Measurements from ENCODE around the gene INMT.
"Not testable (repeated sequence)": the region's sequence is repeated elsewhere in the genome, so short reads cannot be mapped to it uniquely, and the experiment has no call there.

INMT gene

DNA sequence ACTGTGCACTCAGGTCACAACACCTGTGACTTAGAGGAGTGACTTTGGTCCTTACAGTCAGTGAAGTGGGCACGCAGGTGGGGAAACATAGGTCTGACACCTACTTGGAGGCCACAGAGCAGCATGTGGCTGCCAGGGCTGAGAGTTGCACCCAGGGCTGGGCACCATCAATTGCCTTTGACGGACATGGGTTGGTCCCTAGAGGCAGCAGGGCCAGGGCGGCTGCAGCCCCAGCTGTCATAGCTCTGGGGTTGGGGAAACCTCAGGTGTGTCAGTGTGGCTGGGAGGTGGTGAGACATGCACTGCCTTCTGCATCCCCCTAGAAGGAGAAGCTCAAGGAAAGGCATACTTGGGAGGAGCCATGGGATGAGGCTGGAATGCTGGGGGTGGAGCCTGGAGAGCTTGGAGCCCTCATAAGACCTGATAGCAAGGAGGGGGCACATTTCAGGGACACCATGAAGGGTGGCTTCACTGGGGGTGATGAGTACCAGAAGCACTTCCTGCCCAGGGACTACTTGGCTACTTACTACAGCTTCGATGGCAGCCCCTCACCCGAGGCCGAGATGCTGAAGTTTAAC, at the start of gene INMT:
Gene INMT (plus strand): TSS at position 440 of the 578 bp plus-strand sequence. CDS start 16 bp downstream, at position 456.
- DNase-seq = no peak

DNA sequence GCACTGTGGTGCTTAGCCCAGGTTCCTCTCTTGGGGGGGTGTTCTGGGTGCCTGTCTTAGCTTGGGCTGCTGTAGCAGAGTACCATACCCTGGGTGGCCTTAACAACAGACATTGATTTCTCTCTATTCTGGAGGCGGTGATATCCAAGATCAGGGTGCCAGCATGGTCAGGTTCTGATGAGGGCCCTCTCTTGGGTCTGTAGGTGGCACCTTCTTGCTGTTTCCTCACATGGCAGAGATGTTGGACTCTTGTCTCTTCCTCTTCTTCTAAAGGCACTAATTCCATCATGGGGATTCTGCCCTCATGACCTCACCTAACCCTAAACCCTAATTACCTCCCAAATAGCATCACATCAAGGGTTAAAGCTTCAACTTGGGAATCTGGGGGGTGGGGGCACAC, 49.7 kb upstream of the INMT start:
- DNase-seq = no peak

DNA sequence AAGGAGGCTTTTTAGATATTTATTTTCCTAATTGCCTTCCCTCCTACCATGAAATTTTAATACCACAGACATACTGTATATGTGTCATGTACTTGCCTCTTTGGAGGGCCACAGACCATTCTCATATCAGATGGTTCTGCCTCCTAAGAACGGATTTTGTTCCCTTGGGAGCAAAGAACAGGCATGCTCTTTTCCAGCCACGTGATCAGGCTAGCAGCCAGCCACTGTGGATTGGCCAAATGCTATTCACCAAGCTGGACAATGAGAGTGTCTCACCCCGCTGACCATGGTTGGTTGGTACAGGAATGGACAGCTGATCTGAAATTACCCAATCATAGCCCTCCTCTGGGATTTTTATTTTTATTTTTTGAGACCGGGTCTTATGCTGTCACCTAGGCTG, 48.2 kb upstream of the INMT start:
- no peak for DNase-seq

DNA sequence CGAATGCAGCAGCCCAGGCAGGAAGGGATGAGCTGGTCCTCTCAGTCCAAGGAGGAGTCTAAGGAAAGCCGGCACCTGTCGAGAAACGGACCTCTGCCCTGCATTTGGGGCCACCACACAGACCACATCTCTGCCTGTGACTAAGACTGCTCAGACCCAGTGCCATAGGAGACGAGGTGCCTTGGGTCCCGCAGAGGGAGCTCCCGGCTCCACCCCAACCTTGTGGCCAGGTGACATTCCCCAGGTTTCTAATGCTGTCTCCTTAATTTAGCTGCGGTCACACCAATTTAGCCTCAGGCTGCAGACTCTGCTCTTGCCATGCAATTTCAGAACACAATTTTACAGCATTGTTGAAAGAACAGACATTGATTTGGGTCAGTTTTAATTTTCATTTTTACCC, 46.9 kb upstream of the INMT start:
- DNase-seq = no peak

- no peak for DNase-seq
Measured at GRCh38 chr7:30705596-30705995, 46.3 kb upstream of the INMT start.

GRCh38 chr7:30706316-30706715, 45.6 kb upstream of the INMT start:
- no peak for DNase-seq

DNA sequence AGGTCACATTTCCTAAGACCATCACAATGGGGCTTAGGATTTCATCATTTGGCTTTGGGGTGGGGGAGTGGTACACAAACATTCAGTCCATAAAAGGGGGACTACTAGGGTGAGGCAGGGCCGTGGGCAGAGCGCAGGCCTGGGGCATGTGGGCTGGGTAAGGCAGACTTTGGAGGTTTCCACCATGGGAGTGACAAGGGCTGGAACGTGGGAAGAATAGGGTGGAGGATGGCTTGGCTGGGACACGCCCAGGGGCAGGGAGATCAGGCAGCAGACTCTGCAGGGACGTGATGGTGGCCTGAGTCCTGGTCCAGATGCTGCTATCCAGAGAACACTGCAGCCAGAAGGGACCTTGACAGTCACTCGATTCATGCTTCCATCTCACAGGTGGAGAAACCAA, 45.0 kb upstream of the INMT start:
- no peak for DNase-seq

- no peak for DNase-seq
Measured at GRCh38 chr7:30707391-30708357, 44.3 kb upstream of the INMT start.

DNA sequence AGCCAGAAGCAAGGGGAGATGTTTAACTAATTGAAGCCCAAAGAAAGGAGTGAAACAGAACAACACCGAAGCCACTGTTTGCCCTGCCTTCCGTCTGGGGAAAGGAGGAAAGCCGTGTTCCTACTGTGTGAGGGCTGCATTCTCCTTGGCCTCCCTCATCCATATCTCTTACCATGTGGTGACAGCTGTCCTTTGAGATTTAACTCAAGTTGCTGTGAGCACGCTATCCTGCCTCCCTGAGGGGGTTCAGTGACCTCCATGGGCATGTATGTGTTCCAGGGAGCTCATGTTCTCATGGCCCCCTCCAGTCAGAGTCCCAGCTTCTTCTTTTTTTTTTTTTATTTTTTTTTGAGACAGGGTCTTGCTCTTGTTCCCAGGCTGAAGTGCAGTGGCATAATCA, 43.5 kb upstream of the INMT start:
- no peak for DNase-seq

GRCh38 chr7:30708983-30709382, 43.0 kb upstream of the INMT start:
- no peak for DNase-seq

GRCh38 chr7:30709549-30709948, 42.4 kb upstream of the INMT start:
- no peak for DNase-seq

DNA sequence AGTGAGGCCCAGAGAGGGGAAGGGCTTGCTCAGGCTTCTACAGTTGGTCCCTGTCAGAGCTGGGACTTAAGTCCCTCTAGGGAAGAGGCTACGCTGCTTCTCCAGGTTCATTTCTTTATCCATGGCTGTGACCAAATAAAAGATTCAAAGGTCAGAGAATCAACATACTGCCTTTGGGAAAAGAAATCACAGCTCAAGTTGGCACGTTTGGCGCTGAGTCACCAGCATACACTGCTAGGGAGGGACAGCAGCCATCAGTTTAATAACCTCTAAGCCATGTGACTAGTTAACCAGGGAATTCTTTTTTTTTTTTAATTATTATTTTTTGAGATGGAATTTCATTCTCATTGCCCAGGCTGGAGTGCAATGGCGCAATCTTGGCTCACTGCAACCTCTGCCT, 41.3 kb upstream of the INMT start:
- no peak for DNase-seq

DNA sequence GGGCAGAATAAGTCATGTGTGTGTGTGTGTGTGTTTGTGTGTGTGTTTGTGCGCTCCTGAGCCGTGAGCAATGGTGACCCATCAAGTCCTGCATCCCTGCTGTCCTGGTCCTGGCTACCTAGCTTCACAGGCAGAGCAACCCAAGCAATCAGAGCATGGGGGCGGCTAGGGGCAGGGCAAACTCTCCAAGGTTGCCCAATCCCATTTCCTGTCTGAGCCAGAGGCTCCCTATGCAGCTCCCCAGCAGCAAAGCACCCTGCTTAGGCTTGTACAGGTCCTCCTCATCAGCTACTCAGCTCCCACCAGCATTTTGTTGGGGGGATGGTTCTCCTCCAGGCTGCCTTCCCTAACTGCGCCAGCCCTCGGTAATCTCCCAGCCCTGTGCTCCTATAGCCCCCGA, 38.5 kb upstream of the INMT start:
- DNase-seq = no peak

GRCh38 chr7:30714129-30714528, 37.8 kb upstream of the INMT start:
- DNase-seq = no peak

DNA sequence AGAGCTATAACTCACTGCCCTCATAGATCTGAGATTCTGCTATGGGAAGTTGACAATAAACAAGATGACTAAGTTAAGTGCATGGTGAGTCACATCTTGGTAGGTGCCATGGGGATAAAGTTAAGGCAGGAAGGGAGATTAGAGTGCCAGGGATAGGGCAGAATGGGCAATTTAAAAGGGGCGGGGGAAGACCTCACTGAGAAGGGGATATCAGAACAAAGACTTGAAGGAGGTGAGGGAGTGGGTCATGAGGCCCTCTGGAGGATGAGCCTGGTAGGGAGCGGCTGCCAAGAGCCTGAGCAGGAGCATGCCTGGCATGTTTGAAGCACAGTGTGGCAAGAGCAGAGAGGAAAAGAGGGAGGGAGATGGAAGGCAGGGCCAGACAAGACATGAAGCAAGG, 34.8 kb upstream of the INMT start:
- no peak for DNase-seq

DNA sequence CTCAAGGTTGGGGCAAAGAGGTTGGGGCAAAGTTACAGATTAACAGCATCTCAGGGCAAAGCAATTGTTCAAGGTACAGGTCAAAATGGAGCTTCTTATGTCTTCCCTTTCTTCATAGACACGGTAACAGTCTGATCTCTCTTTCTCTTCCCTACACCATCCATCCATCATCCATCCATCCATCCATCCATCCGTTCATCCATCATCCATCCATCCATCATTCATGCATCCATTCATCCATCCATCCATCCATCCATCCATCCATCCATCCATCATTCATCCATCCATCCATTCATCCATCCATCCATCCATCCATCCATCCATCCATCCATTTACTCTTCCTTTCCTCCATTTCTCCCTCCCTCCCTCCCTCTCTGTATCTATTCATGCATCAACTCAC, 32.5 kb upstream of the INMT start:
- DNase-seq = not testable (repeated sequence)

- DNase-seq = no peak
Measured at GRCh38 chr7:30721211-30721610, 30.7 kb upstream of the INMT start.

DNA sequence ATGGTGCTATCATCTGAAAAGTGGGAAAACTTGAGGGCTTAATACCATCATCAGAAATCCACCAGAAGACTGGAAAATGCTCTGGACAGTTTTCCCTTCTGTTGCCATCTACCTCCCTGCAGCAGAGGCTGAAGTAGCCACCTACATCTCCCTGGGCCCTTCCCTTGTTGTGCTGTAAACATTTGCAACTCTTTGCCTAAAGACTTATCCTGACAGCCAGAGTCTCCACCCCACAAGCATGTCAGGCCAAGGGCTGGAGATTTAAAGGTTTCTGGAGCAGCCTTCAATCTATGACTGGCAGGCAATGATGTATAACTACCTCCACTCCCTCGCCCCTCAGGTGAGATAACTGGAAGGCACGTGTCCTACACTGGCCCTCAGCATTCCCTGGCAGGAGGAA, 29.7 kb upstream of the INMT start:
- no peak for DNase-seq

DNA sequence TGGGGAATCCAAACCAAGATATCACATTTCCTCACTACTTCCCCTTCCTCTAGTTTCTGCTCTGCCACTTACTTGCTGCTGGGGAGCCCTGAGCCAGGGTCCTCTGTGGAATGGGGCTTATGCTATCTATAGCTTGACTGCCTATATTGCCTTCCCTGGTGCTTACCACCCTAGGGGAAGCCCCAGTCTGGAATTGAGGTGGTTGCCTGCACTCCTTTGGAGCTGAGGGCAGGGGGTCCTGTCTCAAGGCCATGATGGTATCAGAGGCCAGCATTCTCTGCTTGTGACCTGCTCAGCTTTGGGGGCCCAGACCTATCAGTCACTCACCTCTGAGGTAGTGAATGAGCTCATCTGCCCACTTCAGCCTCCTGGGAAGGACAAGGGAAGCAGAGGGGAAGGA, 29.3 kb upstream of the INMT start:
- DNase-seq = no peak

- DNase-seq = no peak
Measured at GRCh38 chr7:30723776-30724175, 28.2 kb upstream of the INMT start.

DNA sequence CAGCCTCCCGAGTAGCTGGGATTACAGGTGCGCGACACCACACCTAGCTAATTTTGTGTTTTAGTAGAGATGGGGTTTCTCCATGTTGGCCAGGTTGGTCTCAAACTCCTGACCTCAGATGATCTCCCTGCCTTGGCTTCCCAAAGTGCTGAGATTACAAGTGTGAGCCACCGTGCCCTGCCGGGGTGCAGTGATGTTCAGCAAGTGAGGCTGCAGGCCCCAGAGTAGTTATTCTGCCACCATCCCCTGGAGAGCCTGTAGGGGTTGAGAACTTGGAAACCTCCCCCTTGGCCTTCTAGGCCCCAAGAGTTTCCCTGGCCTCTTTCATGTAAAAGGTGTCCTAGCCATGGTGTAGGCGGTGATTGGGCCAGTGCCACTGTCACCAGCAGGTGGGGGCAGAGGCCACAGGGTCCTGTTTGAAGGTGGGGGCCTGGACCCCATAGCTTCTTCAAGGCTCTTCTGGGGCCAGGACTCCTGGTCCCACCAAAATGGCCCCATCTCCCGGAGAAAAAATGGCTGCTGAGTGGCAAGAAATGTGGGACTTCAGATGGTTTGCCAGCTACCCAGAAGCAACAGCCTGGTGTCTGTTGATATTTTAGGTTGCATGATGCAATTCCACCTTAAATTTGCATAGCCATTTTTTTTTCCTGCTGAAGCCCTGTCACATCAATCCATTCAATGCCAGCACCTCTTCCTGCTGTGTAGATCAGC, 25.5 kb upstream of the INMT start:
- no peak for DNase-seq

DNA sequence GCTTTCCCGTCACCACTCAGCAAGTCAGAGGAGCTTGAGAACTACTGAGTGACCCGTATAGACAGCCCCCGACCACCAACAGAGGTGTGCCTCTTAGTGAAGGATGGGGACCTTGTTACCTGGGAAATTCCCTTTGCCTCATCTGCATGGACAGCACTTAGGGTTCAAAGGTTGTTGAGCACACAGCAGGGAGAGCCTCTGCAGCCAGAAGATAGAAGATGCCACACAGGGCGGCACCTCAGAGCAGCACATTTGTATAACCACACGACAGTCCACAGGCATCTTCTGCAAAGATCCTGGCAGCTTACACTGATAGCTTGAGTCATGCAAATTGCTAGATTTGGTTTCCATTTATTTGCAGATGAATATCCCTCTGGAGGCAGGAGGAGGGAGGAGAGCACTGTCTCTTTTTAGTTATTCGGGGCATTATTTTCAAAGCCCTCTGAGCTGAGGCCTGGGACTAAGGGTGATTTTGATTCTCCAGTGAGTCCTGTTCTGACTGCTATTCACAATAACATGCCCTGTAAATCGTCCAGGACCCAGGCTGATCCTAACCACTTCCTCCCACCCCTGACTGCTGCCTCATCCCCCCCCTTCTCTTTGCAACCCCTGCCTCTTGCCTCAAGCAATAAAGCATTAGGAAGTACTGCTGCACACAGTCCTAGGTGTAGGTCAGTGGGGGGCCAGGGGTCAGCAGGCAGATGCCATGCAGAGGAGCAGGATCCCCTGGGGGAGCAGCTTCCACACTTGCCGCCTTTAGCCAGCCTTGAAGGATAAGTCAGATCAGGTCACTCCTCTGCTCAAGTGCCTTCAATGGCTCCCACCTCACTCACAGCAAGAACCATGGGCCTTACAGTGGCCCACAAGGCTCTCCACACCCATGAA, 24.6 kb upstream of the INMT start:
- DNase-seq = no peak

GRCh38 chr7:30728591-30729100, 23.3 kb upstream of the INMT start:
- DNase-seq = no peak

Data from NCI-H510A treated with DMSO at 0.1 percent for 48 hours (cell line).